ENCODE measurements around the gene PTPRK. TPM values are rescaled to one million over a fixed set of nuclear protein-coding genes. Genes with fewer than 3 reads are reported as not detected.

The PTPRK gene
- total RNA-seq, 1 donor from 2014 or later = 18.4 TPM

DNA sequence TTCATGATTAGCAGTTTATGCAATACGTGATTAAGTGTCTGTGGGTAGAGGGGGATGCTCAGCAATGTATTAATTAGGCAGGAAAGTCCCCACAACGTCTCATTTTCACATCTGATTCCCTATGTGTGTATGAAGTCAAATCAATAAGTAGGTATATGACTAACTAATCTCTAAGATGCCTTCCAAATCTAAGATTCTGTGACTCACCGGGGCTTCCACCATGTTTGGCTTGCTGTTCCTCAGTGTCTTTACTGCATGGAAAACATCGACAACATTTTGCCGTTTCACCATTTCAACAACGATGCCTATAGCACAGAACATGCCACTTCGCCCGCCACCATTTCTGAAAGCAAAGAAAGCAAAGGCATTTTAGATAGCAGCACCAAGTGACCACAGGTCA, 547.6 kb downstream of the PTPRK start:
- Histone ChIP-seq H3K27me3 (ENCODE audit: low read depth) (no peaks in the 10 kb centered on the region), H3K36me3 (peaks cover 89% of the 10 kb centered on the region), H3K4me3 (no peak overlapping the region), H3K27ac (replicated peaks) (no peak overlapping the region), H3K9me3 (replicated peaks) (no peaks in the 10 kb centered on the region), H3K4me1 (no peaks in the 10 kb centered on the region)
- TF ChIP-seq, protein P1, sequence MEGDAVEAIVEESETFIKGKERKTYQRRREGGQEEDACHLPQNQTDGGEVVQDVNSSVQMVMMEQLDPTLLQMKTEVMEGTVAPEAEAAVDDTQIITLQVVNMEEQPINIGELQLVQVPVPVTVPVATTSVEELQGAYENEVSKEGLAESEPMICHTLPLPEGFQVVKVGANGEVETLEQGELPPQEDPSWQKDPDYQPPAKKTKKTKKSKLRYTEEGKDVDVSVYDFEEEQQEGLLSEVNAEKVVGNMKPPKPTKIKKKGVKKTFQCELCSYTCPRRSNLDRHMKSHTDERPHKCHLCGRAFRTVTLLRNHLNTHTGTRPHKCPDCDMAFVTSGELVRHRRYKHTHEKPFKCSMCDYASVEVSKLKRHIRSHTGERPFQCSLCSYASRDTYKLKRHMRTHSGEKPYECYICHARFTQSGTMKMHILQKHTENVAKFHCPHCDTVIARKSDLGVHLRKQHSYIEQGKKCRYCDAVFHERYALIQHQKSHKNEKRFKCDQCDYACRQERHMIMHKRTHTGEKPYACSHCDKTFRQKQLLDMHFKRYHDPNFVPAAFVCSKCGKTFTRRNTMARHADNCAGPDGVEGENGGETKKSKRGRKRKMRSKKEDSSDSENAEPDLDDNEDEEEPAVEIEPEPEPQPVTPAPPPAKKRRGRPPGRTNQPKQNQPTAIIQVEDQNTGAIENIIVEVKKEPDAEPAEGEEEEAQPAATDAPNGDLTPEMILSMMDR (IDR thresholded peaks at IDR 0.05; ENCODE audit: borderline replicate concordance) = no peak
- intact Hi-C loops (cut with micrococcal nuclease) = no loop called here
- DNase-seq = no peak

DNA sequence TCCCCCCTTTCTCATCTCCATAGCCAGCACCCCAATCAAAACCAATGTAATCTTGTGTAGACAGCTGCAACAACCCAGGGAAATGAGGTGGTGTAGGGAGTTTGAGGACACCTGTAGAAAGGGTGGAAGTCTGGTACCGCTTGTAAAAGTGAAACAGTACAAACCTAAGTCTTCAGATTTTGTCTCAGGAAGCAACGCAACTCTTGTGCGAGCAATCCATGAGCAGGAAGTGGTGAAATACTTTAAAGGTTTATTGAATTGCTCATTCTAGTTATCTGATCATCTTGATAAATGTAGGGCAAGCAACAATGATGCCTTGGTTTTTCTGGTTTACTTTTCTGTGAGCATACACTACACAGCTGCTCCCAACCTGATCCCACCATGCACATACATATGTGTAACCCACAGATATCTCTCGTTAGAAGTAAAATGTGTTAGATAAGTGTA, 548.4 kb downstream of the PTPRK start:
- Histone ChIP-seq H3K27ac (replicated peaks) (no peak overlapping the region), H3K36me3 (peaks cover 83% of the 10 kb centered on the region), H3K9me3 (replicated peaks) (no peaks in the 10 kb centered on the region), H3K4me1 (no peaks in the 10 kb centered on the region), H3K4me3 (no peak overlapping the region), H3K27me3 (ENCODE audit: low read depth) (no peaks in the 10 kb centered on the region)
- TF ChIP-seq, protein P1 (IDR thresholded peaks at IDR 0.05; ENCODE audit: borderline replicate concordance) = no peak
- no peak for DNase-seq
- intact Hi-C loops (cut with micrococcal nuclease) = no loop called here

DNA sequence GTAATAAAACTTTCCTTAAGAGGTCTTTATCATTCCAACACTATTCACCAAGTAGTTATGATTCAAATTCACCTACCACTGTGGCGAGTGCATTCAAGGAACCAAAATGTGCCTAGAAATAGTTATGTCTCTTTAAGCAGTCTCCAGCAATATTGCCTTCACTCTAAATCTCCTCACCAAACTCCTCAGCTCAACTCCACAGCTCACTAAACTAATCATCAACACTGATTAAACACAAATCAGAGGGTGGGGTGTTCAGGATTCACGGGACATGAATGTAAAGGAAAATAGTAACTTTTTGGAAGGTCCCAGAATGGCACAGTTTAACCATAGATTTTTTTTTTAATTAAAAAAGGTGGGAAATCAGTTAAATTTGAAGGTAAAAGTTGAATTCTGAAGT, 549.0 kb downstream of the PTPRK start:
- Histone ChIP-seq H3K4me1 (no peaks in the 10 kb centered on the region), H3K4me3 (no peak overlapping the region)
- intact Hi-C loops (cut with micrococcal nuclease) = no loop called here

DNA sequence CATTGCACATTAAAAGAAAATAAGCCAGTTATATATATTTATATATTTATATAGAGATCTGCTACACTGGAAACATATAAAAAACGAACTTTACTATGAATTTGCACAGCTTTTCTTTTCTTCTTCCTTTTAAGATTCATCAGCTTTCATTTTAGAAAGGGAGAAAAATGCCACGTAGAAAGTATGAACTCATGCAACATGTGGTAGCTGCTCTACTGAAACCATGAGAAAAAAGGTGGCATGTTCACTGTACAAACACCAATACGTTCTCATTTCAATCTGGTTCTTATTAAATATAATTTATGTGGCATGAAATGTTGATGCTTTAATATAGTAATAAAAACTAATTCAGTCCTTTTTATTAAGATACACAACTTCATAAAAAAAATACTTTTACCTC, 550.7 kb downstream of the PTPRK start:
- TF ChIP-seq, protein P1 (IDR thresholded peaks at IDR 0.05; ENCODE audit: borderline replicate concordance) = no peak
- Histone ChIP-seq H3K9me3 (replicated peaks) (no peaks in the 10 kb centered on the region), H3K36me3 (peaks cover 61% of the 10 kb centered on the region), H3K27me3 (ENCODE audit: low read depth) (no peaks in the 10 kb centered on the region), H3K4me1 (no peaks in the 10 kb centered on the region), H3K27ac (replicated peaks) (no peak overlapping the region), H3K4me3 (no peak overlapping the region)
- intact Hi-C loops (cut with micrococcal nuclease) = no loop called here
- no peak for DNase-seq

More for the DNA sequence above, 549.0 kb downstream of the PTPRK start:
- TF ChIP-seq, protein P1 (IDR thresholded peaks at IDR 0.05; ENCODE audit: borderline replicate concordance) = no peak
- DNase-seq = no peak
- Histone ChIP-seq H3K9me3 (replicated peaks) (no peaks in the 10 kb centered on the region), H3K27ac (replicated peaks) (no peak overlapping the region), H3K36me3 (peaks cover 77% of the 10 kb centered on the region), H3K27me3 (ENCODE audit: low read depth) (no peaks in the 10 kb centered on the region)

DNA sequence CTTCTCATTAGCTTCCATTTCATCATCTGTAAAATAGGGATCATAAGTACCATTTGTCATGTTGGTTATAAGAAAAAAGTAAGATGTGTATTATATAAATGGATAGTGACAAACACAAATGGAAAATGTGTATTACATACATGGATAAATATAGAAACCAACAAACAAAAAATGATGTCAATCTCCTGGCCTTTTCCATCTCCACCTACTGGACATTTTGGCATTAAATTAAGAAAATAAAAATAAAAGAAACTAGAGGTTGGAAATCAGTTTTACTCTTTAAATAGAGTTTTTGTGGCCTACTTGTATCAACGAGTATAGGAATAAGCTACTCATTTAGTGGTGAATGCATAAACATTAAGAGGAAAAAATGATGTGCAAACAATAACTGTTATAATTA, 552.0 kb downstream of the PTPRK start:
- Histone ChIP-seq H3K9me3 (replicated peaks) (no peaks in the 10 kb centered on the region), H3K27me3 (ENCODE audit: low read depth) (no peaks in the 10 kb centered on the region), H3K36me3 (peaks cover 49% of the 10 kb centered on the region), H3K4me3 (no peak overlapping the region), H3K4me1 (no peaks in the 10 kb centered on the region), H3K27ac (replicated peaks) (no peak overlapping the region)
- TF ChIP-seq, protein P1 (IDR thresholded peaks at IDR 0.05; ENCODE audit: borderline replicate concordance) = no peak
- DNase-seq = no peak
- intact Hi-C loops (cut with micrococcal nuclease) = no loop called here

DNA sequence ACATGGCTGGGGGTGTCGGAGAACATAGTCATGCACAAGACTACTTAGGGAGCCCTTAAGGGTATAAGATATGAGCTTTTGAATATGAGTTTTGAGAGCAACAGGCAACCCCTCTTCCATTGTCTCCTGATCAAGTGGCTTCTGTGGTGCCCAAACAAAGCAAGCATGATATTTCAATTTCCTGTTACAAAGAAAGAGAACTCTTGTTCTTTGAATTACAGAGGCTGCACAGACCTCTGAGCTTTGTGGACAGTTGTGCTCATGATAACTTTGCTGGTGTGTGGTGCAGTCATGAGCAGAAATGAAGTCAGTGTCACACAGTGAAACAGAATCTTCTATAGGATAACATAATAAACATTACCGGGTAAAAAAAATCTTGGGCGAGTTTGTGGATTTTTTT, 552.7 kb downstream of the PTPRK start:
- Histone ChIP-seq H3K4me1 (no peaks in the 10 kb centered on the region), H3K4me3 (no peak overlapping the region), H3K9me3 (replicated peaks) (no peaks in the 10 kb centered on the region), H3K36me3 (peaks cover 42% of the 10 kb centered on the region), H3K27me3 (ENCODE audit: low read depth) (no peaks in the 10 kb centered on the region), H3K27ac (replicated peaks) (no peak overlapping the region)
- DNase-seq = no peak
- TF ChIP-seq, protein P1 (IDR thresholded peaks at IDR 0.05; ENCODE audit: borderline replicate concordance) = no peak
- intact Hi-C loops (cut with micrococcal nuclease) = no loop called here

All from left ventricle myocardium inferior (tissue), 1 donor.